ENCODE results near the gene PNMA8C. TPM values are rescaled to one million over a fixed set of nuclear protein-coding genes. Genes with fewer than 3 reads are reported as not detected.

Gene PNMA8C
- polyA plus RNA-seq, 1 of the 3 experiments (the other 2 are of a cell fraction) = 1.3 TPM

- Histone ChIP-seq H3K4me3 (ENCODE audit: low read depth in 2 of 2, low read length in 1 of 2) (no peak overlapping the region), H3K4me1 (ENCODE audit: control insufficient read depth in 1 of 2, insufficient read depth in 2 of 2, low read depth in 1 of 2, low read length in 1 of 2) (no peaks in the 10 kb centered on the region), H3K27me3 (ENCODE audit: insufficient read depth) (no peaks in the 10 kb centered on the region), H3K9me2 (no peaks in the 10 kb centered on the region), H3K9me3 (no peaks in the 10 kb centered on the region), H3K4me2 (no peak overlapping the region), H3K9ac (no peak overlapping the region), H3K36me3 (replicated peaks in 1 of 2; ENCODE audit: control insufficient read depth in 1 of 2, insufficient read depth in 2 of 2, low read length in 1 of 2) (no peaks in the 10 kb centered on the region), H4K20me1 (ENCODE audit: insufficient read depth) (no peaks in the 10 kb centered on the region), H3K79me2 (ENCODE audit: insufficient read depth) (no peaks in the 10 kb centered on the region), H3K27ac (ENCODE audit: low read depth in 2 of 2, low read length in 1 of 2) (no peak overlapping the region), H3F3A (replicated peaks; ENCODE audit: insufficient read depth) (no peaks in the 10 kb centered on the region), H2AFZ (ENCODE audit: low read depth) (no peak overlapping the region)
- ChIA-PET CTCF (interaction anchor here (3.5 to 14.4 kb wide), 4 partner anchors 9 to 110 kb away, joined by 24 to 463 read pairs (median 68); partner anchors contain the start of gene PNMA8A), POLR2A (no interaction called here)
- DNase-seq = no peak
- 69% methylated on average over 34 of the region's 36 CpGs for WGBS (ENCODE audit: low lambda C conversion rate)
- no peak for TF ChIP-seq ZBTB33 (IDR thresholded peaks at IDR 0.05; ENCODE audit: borderline replicate concordance, low read depth)
- TF ChIP-seq USF1 (IDR thresholded peaks at IDR 0.05; ENCODE audit: borderline replicate concordance, low read depth) = no peak
- no peak for TF ChIP-seq NRF1 (IDR thresholded peaks at IDR 0.05; ENCODE audit: low read depth, low read length)
- no peak for TF ChIP-seq TAF1 (IDR thresholded peaks at IDR 0.05; ENCODE audit: borderline replicate concordance, low read depth, low read length)
- TF ChIP-seq PBX3 (IDR thresholded peaks at IDR 0.05) = no peak
- TF ChIP-seq ELF1 (IDR thresholded peaks at IDR 0.05) = no peak
- no peak for TF ChIP-seq GATA2 (CRISPR knock-in tag; IDR thresholded peaks at IDR 0.05)
- no peak for TF ChIP-seq FOSL2 (IDR thresholded peaks at IDR 0.05; ENCODE audit: borderline replicate concordance, low read depth)
- TF ChIP-seq SIN3A (IDR thresholded peaks at IDR 0.05; ENCODE audit: borderline replicate concordance, low read depth, low read length) = no peak
- no peak for TF ChIP-seq FOXM1 (IDR thresholded peaks at IDR 0.05; ENCODE audit: low read depth)
- TF ChIP-seq RXRA (IDR thresholded peaks at IDR 0.05; ENCODE audit: borderline replicate concordance, low read depth) = no peak
- no peak for TF ChIP-seq RFX5 (IDR thresholded peaks at IDR 0.05; ENCODE audit: low read length)
- TF ChIP-seq SMC3 (IDR thresholded peaks at IDR 0.05; ENCODE audit: low read depth, low read length) = no peak
- no peak for TF ChIP-seq CHD2 (IDR thresholded peaks at IDR 0.05; ENCODE audit: low read length, partially characterized antibody)
- TF ChIP-seq POLR2AphosphoS5 (IDR thresholded peaks at IDR 0.05; ENCODE audit: low read depth, low read length) = no peak
- TF ChIP-seq REST (IDR thresholded peaks at IDR 0.05; ENCODE audit: low read depth, low read length) = no peak
- TF ChIP-seq EZH2phosphoT487 (IDR thresholded peaks at IDR 0.05; ENCODE audit: borderline replicate concordance, low read depth) = no peak
- TF ChIP-seq MEF2A (IDR thresholded peaks at IDR 0.05; ENCODE audit: borderline replicate concordance, low read depth) = no peak
Observed at GRCh38 chr19:46404055-46404752, 24.5 kb downstream of the PNMA8C start.

Data from SK-N-SH (cell line).